Stimulated activated CD8-positive, alpha-beta memory T cell treated with anti-CD3 and anti-CD28 coated beads, Interleukin-15, amount 100 ng/mL, for 48 hours (primary cell): ENCODE measurements around the gene CEACAM8.
"Not testable (repeated sequence)": the region's sequence is repeated elsewhere in the genome, so short reads cannot be mapped to it uniquely, and the experiment has no call there.

Experiments
- DNase-seq, 2 donors: peaks; one replicate each; pipeline ENCODE4 v3.0.0-alpha.2; 2020; ENCODE audit warnings: low read depth in 2 of 2

Gene CEACAM8

DNA sequence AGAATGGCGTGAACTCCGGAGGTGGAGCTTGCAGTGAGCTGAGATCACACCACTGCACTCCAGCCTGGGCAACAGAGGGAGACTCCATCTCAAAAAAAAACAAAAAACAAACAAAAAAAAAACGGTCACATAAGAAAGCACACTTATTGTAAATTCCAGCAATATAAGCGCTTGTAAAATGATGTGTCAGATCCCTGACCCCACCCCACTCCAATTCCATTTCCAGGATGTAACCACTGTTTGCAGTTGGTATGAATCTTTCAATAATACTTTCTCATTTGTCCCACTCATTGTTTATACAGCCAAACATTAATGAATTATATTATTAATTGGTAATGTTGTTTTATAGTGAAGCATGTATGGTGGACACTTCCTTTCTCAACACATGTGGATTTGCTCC lies 50.6 kb downstream of the CEACAM8 start:
- DNase-seq: no peak

DNA sequence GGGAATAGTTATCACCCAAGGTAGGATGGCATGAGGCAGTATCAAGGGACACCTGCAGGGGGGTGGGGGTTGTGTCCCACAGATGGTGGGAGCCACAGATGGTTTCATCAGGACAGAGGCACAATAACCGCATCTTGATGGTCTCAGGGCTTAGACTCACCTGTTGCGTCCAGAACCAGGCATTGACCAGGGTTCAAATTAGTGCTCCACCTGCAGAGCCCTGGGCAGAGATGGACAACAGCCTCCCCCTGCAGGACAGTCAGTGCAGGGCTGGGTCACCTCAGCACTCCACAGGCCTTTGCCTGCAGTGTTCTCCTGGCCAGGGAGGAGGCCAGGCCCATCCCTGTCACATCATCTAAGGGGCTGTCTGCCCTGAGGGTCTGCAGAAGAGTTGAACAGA lies 51.9 kb downstream of the CEACAM8 start:
- DNase-seq: no peak

DNA sequence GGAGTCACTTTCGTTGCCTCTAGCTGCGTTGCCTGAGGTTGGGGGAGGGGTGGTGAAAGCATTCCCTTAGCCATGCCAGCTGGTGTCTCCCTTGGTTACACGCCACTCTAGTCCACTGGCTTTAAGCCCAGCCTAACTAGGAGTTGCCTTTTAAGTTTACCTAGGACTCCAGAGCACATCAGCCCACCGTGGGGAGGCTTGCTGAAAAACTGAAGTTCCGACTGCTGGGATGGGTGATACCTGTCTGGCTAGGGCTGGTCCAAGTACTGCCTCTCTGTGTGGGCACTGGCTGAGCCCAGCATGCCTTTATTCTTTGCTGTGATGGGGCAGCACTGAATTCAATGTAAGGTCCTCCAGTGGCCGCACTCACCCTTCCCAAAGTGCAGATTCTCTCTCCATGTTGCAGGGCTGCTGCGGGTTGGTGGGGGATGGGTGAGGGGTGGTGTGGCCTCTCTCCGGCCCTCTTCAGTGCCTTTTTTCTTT lies 54.6 kb downstream of the CEACAM8 start:
- DNase-seq: no peak

DNA sequence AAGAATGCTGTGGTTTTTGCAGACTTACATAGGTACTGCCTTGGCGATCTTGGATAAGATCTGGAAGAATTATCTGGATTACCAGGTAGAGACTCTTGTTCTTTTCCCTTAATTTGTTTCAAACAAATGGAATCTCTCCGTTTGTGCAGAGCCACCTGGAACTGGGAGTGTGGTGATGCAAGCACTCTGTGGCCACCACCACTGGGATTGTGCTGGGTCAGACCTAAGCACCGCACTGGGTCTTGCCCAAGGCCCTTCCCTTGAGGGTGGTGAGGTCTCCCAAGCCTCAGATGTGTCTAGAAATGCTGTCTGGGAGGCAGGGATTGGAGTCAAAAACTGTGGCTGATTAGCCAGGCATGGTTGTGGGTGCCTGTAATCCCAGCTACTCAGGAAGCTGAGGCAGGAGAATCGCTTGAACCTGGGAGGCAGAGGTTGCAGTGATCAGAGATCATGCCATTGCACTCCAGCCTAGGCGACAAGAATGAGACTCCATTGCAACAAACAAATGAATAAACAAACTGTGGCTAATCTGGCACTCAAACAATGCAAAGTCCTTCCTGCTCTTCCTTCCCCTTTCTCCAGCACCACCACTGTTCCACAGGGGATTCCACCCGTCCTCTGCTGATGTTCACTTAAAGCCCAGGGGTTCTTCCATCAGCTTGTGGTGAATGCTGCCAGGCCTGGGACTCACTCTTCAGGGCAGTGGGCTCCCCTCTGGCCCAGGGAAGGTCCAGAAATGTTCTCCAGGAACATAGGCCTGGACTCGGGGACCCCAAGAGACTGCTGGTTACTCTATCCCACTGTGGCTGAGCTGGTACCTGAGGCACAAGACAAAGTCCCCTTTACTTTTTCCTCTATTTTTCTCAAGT lies 55.6 kb downstream of the CEACAM8 start:
- no peak for DNase-seq

DNA sequence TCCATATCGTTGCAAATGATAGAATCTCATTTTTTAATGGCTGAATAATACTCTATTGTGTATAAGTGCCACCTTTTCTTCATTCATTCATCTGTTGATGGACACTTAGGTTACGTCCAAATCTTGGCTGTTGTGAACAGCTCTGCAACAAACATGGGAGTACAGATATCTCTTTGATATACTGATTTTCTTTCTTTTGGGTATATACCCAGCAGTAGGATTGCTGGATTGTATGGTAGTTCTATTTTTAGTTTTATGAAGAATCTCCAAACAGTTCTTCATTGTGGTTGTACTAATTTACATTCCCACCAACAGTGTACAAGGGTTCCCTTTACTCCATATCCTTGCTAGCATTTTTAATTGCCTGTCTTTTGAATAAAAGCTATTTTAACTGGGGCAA lies 59.4 kb downstream of the CEACAM8 start:
- DNase-seq: not testable (repeated sequence)

DNA sequence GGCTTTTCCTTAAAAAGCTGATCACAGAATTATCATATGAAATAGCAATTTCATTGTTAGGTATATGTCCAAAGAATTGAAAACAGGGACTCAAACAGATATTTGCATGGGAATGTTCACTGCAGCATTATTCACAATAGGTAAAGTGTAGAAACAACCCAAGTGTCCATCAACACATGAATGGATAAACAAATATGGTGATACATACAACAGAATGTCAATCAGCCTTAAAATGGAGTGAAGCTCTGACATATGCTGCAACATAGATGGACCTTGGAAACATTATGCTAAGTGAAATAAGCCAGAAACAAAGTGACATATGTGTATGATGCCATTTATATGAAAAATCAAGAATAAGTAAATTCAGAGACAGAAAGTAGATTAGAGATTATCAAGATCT lies 60.3 kb downstream of the CEACAM8 start:
- no peak for DNase-seq

DNA sequence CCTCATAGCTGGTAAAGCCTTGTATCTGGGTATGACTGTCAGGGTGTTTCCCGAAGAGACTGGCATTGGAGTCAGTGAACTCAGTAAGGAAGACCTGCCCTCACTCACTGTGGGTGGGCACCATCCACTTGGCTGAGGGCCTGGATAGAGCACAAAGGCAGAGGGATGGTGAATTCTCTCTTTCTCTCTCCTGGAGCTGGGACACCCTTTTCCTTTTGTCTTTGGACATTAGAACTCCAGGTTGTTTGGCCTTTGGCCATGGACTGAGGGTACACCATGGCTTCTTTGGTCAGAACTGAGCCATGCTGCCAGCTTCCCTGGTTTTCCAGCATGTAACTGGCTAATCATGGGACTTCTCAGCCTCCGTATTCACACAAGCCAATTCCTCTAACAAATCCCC lies 61.8 kb downstream of the CEACAM8 start:
- no peak for DNase-seq

DNA sequence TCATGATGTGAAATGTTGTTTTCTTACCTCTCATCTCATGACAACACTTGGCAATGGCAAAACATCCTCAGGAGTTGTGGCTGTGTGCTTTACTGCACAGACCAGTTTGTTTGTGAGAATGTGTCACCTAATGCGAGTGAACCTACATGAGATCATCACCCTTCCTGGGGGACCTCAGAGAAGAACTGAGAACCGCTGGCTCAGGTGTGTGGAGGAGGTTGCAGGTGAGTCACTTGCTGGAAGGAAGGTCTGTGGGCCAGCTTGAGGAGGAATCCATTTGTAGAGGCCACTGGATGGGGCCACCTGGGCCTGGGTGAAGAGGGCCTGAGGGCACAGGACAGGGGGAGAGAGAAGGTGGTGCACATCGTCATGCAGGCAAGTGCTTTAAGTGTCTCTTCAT lies 63.4 kb downstream of the CEACAM8 start:
- DNase-seq: no peak
